BJ (cell line): ENCODE results near the gene CD300LB. TPM values are rescaled to one million over a fixed set of nuclear protein-coding genes. Genes with fewer than 3 reads are reported as not detected.

ENCODE experiments used
- CTCF ChIA-PET: fragments of 350-600 bp; formaldehyde crosslinking; extraction: SDS; loops from one replicate; lab custom pipeline; 2021; ENCODE audit warnings: antibody characterized with exemption, inconsistent platforms; lab: Yijun Ruan, JAX
- POLR2A ChIA-PET: fragments of 300-600 bp; sonication (Branson Sonifier 250); formaldehyde crosslinking; extraction: SDS; loops from one replicate; lab custom pipeline; 2021; ENCODE audit warnings: antibody characterized with exemption; lab: Charles Lee
- DNase-seq: peaks from one replicate; pipeline ENCODE4 v3.0.0-alpha.2; 2011; ENCODE audit warnings: low read depth
- H3K27me3 ChIP-seq: 2 replicates; pipeline ENCODE4 v1.6.0; 2011; ENCODE audit warnings: low read length; ENCODE audit not compliant: control insufficient read depth, insufficient read depth
- H3K36me3 ChIP-seq: 2 replicates; pipeline ENCODE4 v1.5.1; 2011; ENCODE audit warnings: low read length; ENCODE audit not compliant: control insufficient read depth, insufficient read depth
- H3K4me3 ChIP-seq: 2 replicates; pipeline ENCODE4 v1.5.1; 2011; ENCODE audit warnings: low read depth, mild to moderate bottlenecking, control low read depth, low read length
- polyA plus RNA-seq: library from polyadenylated mRNA; depleted of rRNA; stranded (reverse); fragments of >200 nt; gene quantifications from 2 replicates; pipeline ENCODE4 v1.2.3, GENCODE V29; 2011
- TF ChIP-seq, protein P1 (sequence below): IDR thresholded peaks from 2 replicates; pipeline ENCODE4 v1.5.1; 2011; ENCODE audit warnings: low read depth, mild to moderate bottlenecking, control low read depth, inconsistent platforms, low read length, moderate library complexity; ENCODE audit not compliant: insufficient read depth

The CD300LB gene
- polyA plus RNA-seq, 1 experiment: not detected

DNA sequence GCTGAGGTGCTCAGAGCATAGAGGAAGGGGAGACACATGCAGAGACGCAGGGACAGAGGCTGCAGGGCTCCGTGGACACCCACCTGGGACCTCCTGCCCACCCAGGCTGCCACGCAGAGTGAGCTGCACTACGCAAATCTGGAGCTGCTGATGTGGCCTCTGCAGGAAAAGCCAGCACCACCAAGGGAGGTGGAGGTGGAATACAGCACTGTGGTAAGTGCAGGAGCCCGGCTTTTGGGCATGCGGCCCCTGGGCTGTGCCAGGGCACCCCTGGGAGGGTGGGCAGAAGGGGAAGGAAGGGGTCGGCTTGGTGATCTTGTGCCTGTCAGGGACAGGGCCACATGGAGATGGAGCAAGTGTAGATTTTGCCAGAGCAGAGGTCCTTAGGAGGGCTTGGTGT is 49.7 kb downstream of the CD300LB start:
- Histone ChIP-seq H3K4me3 (no peak overlapping the region), H3K36me3 (no peaks in the 10 kb centered on the region), H3K27me3 (no peaks in the 10 kb centered on the region)
- no peak for DNase-seq
- CTCF ChIA-PET: interaction anchor here (0.8 to 1.7 kb wide), 2 partner anchors 23 to 24 kb away, joined by 3 to 4 read pairs; no protein-coding TSS in a partner anchor
- POLR2A ChIA-PET: no interaction called here
- TF ChIP-seq, protein P1, sequence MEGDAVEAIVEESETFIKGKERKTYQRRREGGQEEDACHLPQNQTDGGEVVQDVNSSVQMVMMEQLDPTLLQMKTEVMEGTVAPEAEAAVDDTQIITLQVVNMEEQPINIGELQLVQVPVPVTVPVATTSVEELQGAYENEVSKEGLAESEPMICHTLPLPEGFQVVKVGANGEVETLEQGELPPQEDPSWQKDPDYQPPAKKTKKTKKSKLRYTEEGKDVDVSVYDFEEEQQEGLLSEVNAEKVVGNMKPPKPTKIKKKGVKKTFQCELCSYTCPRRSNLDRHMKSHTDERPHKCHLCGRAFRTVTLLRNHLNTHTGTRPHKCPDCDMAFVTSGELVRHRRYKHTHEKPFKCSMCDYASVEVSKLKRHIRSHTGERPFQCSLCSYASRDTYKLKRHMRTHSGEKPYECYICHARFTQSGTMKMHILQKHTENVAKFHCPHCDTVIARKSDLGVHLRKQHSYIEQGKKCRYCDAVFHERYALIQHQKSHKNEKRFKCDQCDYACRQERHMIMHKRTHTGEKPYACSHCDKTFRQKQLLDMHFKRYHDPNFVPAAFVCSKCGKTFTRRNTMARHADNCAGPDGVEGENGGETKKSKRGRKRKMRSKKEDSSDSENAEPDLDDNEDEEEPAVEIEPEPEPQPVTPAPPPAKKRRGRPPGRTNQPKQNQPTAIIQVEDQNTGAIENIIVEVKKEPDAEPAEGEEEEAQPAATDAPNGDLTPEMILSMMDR: no peak

DNA sequence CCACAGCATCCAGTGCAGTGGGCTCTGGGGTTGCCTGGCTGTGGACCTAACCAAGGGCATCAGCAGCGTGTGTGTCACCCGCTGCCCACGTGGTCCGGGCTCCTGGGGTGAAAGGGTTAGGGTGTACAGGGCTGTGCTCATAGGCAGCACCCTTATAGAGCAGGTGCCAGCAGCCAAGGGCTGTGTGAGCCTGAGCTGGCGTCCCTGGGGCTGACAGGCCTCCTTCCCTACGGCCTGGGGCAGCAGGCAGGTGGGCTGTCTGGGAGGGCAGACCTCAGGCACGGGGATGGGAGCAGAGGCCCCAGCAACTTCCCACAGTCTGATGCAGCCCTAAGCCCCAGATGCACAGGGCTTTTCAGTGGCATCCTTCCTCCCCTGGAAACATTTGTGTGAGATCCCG is 51.0 kb downstream of the CD300LB start:
- TF ChIP-seq, protein P1: no peak
- Histone ChIP-seq H3K27me3 (no peaks in the 10 kb centered on the region), H3K4me3 (no peak overlapping the region), H3K36me3 (no peaks in the 10 kb centered on the region)
- ChIA-PET CTCF (interaction anchor here (1.4 kb wide), 1 partner anchor 23 kb away, joined by 4 read pairs; no protein-coding TSS in a partner anchor), POLR2A (no interaction called here)
- no peak for DNase-seq

DNA sequence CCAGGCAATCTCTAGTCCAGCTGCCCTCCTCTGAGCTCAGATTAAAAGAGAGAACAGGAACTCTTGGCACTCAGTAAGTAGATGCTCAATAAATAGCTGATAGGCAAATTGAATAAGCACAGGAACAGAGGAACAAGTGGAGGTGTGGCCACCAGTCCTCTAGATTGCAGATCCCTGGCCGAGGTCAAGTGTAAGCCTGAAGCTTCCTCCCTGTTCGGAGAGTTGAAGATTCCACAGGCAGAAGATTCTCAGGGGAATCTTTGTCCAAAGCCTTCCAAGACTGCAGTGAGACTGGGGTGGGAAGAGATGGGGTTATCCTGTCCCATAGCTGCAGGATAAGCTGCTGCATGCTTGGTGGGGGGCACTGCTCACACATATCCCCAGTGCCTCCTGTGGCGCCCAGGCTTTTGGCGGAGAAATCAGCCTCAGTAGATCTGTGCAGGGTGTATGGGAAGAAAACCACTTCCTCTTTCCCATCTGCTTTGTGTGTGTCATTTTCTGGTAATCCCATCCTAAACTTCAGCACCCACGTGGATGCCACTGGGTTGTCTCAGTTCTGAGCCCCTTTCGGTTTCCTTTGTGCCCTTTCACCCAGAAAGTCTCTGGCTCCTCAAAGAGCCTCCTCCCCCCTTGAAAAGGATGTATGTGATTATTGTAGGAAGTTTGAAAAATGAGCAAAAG is 52.7 kb downstream of the CD300LB start:
- TF ChIP-seq, protein P1: no peak
- DNase-seq: no peak
- ChIA-PET CTCF (interaction anchor here (0.6 kb wide), 1 partner anchor 98 kb away, joined by 4 read pairs; no protein-coding TSS in a partner anchor), POLR2A (no interaction called here)
- no peaks in the 10 kb centered on the region for H3K27me3 ChIP-seq
- H3K4me3 ChIP-seq: no peak overlapping the region
- no peaks in the 10 kb centered on the region for H3K36me3 ChIP-seq

DNA sequence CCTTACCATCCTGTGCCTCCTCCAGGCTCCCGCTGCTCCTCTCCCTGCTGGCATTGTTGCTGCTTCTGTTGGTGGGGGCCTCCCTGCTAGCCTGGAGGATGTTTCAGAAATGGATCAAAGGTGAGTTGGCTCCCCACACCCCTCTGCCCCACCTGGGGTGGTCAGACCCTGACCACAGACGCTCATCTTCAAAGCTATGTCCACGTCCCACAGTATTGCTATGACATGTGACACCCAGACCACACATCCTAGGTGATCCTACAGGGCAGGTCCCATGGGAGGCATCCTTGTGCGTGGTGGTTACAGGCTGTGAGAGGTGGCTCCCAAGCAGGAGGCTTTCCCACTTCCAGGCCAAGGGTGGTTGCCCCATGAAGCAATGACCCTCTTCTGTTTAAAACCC is 53.9 kb downstream of the CD300LB start:
- ChIA-PET CTCF (no interaction called here), POLR2A (no interaction called here)
- no peak for DNase-seq
- H3K36me3 ChIP-seq: no peaks in the 10 kb centered on the region
- no peak overlapping the region for H3K4me3 ChIP-seq
- TF ChIP-seq, protein P1: no peak
- no peaks in the 10 kb centered on the region for H3K27me3 ChIP-seq

DNA sequence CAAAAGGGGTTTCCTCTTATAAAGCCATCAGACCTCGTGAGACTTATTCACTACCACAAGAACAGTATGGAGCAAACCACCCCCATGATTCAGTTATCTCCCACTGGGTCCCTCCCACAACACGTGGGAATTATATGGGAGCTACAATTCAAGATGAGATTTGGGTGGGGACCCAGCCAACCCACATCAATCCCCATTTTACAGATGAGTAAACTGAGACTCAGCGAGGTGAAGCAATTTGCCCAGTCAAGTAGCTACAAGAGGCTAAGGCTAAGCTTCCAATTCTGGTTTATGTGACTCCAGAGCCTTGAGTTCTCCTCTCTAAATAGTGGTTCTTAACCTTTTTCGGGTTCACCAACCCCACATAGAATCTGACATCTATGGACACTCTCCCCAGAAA is 56.1 kb downstream of the CD300LB start:
- Histone ChIP-seq H3K36me3 (no peaks in the 10 kb centered on the region), H3K27me3 (no peaks in the 10 kb centered on the region), H3K4me3 (no peak overlapping the region)
- POLR2A ChIA-PET: no interaction called here
- TF ChIP-seq, protein P1: no peak
- DNase-seq: no peak
- CTCF ChIA-PET: no interaction called here
